GM21423 (cell line): ENCODE data around the gene CTTN.
"Not testable (repeated sequence)": the region's sequence is repeated elsewhere in the genome, so short reads cannot be mapped to it uniquely, and the experiment has no call there.

Source experiments
- ATAC-seq: cut with Tn5 transposase; IDR thresholded peaks from one replicate; pipeline ENCODE4 v1.9.1; 2021; ENCODE audit warnings: mild to moderate bottlenecking, moderate library complexity; ENCODE audit not compliant: unreplicated experiment

CTTN gene

GRCh38 chr11:70445091-70445490 is 46.8 kb downstream of the CTTN start:
- no peak for ATAC-seq

GRCh38 chr11:70445605-70446004 is 47.3 kb downstream of the CTTN start:
- ATAC-seq, result no peak

DNA sequence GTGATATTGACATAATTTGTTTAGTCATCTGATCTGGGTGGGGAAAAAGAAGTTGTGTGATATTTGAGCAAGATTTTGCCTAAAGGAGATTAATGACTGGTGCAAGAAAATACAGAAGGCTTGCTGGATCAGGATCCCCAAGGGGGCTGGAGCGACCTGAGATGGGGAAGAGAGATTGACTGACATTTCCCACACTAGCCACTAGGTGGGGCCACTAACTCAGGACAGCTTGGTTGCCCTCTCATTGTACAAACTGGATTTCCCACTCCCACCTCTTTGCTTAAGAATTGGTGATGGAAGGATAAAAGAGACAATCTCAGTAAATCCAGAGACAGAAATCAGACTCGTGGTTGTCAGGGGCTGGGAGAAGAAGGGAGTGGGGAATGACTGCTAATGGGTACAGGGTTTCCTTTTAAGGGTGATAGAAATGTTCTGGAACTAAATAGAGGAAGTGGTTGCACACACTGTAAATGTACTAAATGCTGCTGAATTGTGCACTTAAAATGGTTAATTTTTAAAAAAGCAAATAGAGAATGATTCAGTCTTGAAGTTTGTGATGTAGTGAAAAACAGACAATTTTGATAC is 50.7 kb downstream of the CTTN start:
- ATAC-seq, result no peak

DNA sequence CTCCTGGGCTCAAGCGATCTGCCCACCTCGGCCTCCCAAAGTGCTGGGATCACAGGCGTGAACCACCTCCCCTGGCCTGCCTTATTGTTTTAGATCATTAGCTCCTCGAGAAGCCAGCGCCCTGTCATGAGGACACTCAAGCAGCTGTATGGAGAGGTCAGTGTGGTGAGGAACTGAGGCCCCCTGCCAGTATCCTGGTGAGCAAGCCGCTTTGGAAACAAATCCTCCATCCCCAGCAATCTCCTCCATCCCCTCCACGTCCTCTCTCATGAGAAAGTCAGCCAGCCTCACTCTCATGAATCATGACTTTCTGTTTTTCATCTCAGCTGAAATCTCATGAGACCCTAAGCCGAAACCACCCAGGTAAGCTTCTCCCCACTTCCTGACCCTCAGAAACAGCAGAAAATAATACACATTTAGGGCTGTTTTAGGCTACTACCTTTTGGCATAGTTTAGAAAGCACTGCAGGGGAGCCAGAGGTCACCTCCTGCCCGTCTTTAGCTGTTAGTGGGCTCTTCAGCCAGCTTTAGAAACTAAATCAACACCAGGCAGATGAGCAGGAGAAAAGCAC is 56.0 kb downstream of the CTTN start:
- no peak for ATAC-seq

DNA sequence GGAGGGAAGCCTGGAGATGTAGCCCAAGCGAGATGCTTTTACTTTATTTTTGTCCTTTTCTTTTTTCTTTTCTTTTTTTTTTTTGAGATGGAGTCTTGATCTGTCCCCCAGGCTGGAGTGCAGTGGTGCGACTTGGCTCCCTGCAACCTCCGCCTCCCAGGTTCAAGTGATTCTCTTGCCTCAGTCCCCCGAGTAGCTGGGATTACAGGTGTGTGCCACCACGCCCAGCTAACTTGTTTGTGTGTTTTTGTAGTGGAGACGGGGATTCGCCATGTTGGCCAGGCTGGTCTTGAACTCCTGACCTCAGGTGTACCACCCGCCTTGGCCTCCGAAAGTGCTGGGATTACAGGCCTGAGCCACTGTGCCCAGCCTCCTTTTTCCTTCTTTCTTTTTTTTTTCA is 56.5 kb downstream of the CTTN start:
- not testable (repeated sequence) for ATAC-seq

DNA sequence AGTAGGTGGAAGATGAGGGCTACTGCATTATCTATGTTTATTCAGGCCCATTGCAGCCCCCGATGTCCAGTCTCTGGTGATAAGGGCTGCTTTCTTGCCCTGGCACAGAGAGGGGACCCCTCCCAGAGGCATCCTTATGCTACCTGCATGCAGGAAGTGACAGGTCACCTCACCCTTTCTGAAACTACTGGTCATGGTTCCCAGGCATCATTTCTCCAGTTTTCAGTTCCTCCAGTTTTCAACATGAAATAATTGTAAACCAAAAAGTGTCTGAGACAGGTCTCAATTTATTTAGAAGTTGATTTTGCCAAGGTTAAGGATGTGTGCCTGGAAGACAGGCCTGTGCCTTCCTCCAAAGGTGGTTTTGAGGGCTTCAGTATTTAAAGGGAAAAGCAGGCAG is 57.0 kb downstream of the CTTN start:
- ATAC-seq, result no peak

DNA sequence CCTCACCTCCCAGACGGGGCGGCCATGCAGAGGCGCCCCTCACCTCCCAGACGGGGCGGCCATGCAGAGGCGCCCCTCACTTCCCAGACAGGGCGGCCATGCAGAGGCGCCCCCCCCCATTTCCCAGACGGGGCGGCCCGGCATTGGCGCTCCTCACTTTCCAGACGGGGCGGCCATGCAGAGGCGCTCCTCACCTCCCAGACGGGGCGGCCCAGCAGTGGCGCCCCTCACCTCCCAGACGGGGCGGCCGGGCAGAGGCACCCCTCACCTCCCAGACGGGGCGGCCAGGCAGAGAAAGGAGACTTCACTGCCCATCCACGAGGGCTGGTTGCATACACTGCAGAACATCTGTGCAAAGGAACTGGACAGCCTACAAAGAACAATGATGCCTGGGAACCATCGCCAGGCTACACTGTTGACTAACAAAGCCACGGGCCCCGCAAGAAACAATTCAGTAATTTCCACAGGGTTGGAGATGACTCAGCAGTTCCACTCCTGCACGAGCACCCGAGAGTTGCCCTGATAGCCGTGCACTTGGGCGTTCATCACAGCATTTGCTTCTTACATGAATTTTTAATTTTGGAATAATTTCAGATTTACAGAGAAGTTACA is 58.7 kb downstream of the CTTN start:
- ATAC-seq, result no peak

DNA sequence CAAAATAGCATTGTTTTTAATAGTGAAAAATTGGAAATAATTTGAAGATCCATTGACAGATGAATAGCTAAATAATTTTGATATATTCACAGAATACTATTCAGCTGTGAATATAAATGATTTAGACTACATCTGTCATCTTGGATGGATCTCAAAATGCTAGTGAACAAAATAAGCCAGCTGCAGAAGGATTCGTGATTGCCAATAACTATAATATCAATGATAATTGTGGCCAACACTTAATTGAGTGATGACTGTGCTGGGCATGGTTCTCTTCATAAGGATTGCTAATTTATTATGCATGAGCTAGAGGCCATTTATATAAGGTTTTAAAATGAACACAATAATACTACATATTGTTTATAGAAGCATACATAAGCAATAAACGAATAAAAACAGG is 60.4 kb downstream of the CTTN start:
- no peak for ATAC-seq

DNA sequence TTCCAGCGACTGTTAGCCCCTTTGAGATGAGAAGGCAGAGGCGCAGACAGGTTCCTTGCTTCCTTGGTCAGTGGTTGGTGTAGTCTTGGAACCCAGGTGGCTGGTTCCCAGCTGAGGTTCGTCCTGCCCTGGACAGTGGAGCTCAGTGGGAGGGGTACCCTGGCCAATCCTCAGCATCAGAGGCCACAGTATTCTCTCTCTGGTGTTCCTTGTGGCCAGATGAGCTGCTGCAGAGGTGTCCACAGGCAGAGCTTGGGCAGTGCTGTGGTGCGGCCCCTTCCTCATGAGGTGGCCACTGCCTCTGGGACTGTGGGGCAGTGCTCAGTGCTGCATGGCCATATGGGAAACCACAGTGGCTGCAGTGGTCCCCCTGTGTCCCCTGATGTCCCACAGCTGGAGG is 61.8 kb downstream of the CTTN start:
- ATAC-seq, result no peak

DNA sequence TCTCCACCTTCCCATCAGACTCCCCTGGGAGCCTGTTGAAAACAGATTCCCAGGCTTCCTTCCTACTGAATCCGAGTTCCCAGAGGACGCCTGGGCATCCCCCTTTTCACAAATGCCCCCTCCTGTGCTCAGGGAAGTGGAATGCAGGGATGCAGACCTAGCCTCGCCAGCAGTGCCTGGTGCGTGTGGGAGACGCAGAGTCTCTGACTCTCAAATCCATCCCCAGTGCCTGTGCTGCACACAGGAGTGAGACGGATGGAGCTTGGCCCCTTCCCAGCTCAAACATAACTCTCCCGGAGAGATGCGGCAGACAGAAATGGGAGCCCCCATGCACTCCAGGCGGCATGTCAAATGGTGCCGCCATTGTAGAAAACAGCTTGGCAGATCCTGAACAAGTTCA is 62.6 kb downstream of the CTTN start:
- no peak for ATAC-seq

DNA sequence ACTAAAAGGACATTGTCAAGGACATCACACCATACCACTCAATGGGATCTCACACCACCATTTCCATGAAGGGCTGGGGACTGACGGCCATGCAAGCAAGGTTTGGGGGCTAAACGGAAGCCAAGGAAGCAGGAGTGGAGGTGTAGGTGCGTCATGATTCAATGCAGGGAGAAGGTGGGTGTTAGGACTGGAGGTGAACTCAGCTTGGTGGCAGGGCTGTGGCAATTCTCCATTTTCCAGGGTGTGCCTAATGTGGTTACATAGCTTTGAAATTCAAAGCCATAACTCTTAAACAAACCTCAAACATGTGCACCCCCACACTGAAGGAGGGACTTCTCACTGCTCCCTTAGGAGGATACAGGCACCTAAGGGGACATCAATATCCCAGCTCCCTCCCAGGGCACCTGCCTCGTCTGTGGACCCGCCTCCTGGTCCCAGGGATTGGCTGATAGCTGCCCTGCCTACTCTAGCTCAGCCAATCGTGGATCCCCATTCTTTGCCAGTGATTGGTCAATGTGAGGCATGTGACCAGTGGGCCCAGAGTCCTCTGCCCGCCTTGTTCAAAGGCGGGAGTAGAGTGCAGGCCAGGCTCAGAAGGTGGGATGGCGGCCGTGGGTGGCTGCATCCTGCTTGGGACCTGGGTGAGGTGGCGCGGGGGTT is 64.6 kb downstream of the CTTN start:
- ATAC-seq, result no peak

GRCh38 chr11:70463478-70464255 is 65.3 kb downstream of the CTTN start:
- ATAC-seq, result no peak

DNA sequence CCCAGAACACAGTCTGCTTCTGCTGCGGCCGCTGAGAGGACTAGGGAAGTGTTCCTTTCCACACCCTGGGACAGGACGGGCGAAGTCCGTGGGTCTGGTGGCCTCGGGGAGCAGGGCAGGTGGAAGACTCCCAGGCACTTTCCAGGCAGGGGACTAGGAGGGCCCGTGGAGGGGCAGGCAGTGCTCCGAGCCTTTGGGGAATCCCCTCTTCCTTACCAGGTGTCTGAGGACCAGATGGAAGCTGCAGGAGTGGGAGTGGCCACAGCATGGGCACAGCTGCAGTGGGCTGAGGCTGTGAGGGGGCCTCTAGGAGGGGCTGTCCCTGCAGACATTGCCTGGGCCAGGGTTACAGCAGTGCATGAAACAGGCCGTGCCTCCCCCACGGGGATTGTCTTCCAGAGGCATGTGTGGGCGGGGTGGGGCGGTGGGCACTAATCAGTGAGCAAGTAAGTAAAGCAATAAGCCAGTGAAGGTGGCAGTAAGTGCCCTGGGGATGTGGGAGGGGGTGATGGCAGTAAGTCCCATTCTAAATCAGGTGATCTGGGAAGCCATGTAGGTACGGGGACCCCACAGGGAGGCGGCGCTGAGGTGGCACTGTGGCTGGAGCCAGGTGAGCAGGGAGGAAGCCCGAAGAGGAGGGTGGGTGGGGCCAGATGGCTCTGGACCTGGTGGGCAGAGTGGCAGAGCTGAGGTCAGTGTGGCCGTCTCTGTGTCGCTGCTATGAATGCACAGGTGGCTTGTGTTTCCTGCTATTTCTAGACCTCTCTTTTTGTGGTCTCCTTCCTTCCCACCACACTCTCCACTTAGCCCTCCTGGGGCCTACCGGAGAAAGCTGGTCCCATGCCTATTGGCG is 66.4 kb downstream of the CTTN start:
- ATAC-seq, result no peak

GRCh38 chr11:70466154-70466553 is 67.8 kb downstream of the CTTN start:
- no peak for ATAC-seq

DNA sequence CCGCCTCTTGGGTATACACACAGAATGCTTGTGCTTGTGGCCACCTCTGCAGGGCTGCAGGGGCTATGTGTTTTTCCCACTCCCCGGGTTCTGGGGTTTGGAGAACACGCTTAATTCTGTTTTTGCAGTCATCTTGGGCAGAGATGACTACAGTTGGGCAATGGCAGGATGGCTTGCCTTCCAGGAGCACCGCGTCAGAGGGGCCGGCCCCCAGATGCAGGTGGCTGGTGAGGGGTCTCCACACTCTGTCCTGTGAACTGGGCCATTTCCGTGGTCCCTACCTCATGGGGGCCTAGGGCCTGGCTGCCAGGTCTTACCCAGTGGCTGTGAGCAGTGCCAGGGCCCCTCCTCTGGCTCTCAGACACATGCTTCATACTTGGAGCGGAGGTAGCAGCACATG is 68.3 kb downstream of the CTTN start:
- no peak for ATAC-seq

DNA sequence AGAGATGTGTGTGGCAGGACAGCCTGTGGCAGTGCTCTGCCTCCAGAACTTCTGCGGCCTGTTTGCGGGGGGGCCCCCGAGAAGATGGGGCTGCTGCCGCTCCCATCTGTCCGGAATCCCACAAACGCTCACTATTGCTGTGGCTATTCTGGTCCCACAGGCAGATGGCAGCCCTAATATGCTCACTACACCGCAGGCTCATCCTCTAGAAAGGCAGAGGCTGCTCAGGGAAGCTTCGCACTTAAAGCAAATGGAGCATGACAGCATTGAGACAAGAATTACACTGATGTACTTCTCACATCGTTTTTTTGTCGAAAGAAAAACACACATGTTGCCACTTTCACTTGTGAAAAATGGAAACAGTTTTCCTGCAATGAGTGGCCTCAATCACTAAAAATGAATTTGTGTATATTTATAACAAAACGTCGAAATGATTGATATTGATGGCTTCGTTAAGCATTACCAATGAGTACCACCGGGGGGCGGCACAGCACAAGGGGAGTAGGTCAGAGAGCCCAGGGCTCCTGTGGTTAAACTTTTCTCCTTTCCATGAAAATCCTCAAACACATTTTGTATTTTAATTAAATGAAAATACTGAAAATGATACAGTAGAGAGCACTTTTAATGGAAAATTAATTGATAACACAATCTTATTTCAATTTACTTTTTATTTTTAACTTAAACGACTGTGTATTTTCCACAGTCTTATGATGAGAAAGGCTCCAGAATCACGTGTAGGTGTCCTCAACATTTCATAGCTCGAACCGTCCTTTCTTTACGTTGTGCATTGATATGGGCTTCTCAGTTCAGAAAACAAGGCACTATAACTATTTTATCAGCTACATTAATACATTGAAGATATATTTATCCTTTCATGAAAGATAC is 69.1 kb downstream of the CTTN start:
- no peak for ATAC-seq

DNA sequence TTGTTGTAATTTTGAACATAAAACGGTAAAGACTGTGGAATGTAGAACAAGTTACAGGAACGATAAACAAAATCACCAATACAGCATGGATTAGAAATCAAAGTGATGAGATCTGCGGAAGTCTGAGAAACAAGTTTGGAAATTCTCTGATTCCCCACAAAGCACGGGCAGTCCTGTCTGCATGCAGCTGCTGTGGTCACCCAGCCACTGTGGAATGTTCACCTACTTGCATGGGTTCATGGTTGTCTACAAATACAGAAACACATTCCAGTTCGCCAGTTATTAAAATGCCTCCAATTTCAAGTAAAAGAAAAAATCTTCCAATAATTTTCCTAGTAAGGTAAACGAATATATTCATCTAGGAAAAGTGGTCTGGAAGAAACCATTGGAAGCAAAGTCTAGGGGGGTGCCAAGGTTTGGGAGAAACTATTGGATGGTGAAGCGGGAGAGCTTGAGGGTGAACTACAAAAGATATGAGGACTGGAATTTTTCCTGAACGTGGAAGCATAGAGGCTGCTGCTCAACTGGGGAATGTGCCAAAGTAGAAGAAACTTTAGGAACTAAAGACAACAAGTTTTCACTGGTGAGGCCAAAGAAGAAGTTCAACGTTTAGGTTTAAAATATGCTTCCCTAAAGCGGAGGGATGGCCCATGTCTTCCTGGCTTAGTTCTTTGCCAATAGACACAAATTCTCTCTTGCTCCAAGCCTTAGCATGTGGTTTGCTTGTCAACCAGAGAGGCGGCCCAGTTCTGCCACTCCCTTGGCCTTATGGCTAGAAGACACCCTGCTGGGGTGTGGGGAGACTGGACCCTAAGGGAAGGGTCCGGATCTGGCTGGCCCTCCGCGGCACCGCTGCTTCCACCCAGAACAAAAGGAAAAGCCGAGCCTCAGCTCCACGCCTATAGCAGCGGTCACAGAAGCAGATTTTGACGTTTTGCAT is 70.2 kb downstream of the CTTN start:
- no peak for ATAC-seq

- peak; percentile 52 for ATAC-seq
Observed at GRCh38 chr11:70470127-70470526, 71.8 kb downstream of the CTTN start.

GRCh38 chr11:70471254-70471653 is 72.9 kb downstream of the CTTN start:
- no peak for ATAC-seq
